ENCODE results near the gene LRP1.

LRP1 gene

GRCh38 chr12:57086493-57087009 lies 41.7 kb upstream of the LRP1 start:
- peak; percentile 77 to 86 for DNase-seq
- Histone ChIP-seq H3K27ac (peak overlapping the region; percentile 99), H3K27me3 (no peaks in the 10 kb centered on the region), H3K36me3 (peaks cover 3 to 6% (median 6%) of the 10 kb centered on the region in 3 donors), H3K9me3 (no peaks in the 10 kb centered on the region), H3K4me1 (peaks cover 5 to 31% (median 25%) of the 10 kb centered on the region in 4 donors), H3K4me3 (peak overlapping the region; percentile 91 to 98)
- peak; percentile 12 to 21 for TF ChIP-seq CTCF (IDR thresholded peaks at IDR 0.05)
- intact Hi-C loops (cut with DNase I; ENCODE audit: low total_unique reads), result no loop called here

GRCh38 chr12:57087010-57087690 lies 41.1 kb upstream of the LRP1 start:
- Histone ChIP-seq H3K36me3 (peaks cover 9 to 12% (median 12%) of the 10 kb centered on the region in 3 donors), H3K4me1 (peaks cover 8 to 37% (median 31%) of the 10 kb centered on the region in 4 donors), H3K27ac (peak overlapping the region; percentile 99), H3K27me3 (no peaks in the 10 kb centered on the region), H3K4me3 (peak overlapping the region; percentile 91 to 98), H3K9me3 (no peaks in the 10 kb centered on the region)
- intact Hi-C loops (cut with DNase I; ENCODE audit: low total_unique reads), result no loop called here
- peak; percentile 95 to 98 for DNase-seq
- TF ChIP-seq CTCF (IDR thresholded peaks at IDR 0.05), result no peak

GRCh38 chr12:57087691-57088353 lies 40.5 kb upstream of the LRP1 start:
- intact Hi-C loops (cut with DNase I; ENCODE audit: low total_unique reads), result no loop called here

GRCh38 chr12:57088354-57089270 lies 39.7 kb upstream of the LRP1 start, which contains the start of gene NAB2:
TSS of gene NAB2 (plus strand) at chr12:57089114. CDS start at chr12:57089272, 158 bp downstream.
- peak; percentile 98 to 99 for DNase-seq
- Histone ChIP-seq H3K4me1 (peaks cover 8 to 52% (median 46%) of the 10 kb centered on the region in 4 donors), H3K9me3 (no peaks in the 10 kb centered on the region), H3K4me3 (peak within 1 kb of the TSS; percentile 91 to 98), H3K27me3 (no peaks in the 10 kb centered on the region), H3K36me3 (peaks cover 23 to 27% (median 27%) of the 10 kb centered on the region in 3 donors), H3K27ac (peak within 1 kb of the TSS; percentile 99)
- no peak for TF ChIP-seq CTCF (IDR thresholded peaks at IDR 0.05)
- intact Hi-C loops (cut with DNase I; ENCODE audit: low total_unique reads), result no loop called here

More at GRCh38 chr12:57087691-57088353, 40.5 kb upstream of the LRP1 start:
- Histone ChIP-seq H3K27me3 (no peaks in the 10 kb centered on the region), H3K4me1 (peaks cover 8 to 44% (median 38%) of the 10 kb centered on the region in 4 donors), H3K27ac (peak overlapping the region; percentile 99), H3K9me3 (no peaks in the 10 kb centered on the region), H3K36me3 (peaks cover 16 to 19% (median 19%) of the 10 kb centered on the region in 3 donors), H3K4me3 (peak overlapping the region; percentile 91 to 98)
- DNase-seq, result peak; percentile 94 to 97
- no peak for TF ChIP-seq CTCF (IDR thresholded peaks at IDR 0.05)

Data from tibial artery (tissue), 4 donors.